NCI-H187 treated with DMSO at 0.1 percent for 48 hours (cell line): ENCODE results near the gene PTAR1.
"Not testable (repeated sequence)": the region's sequence is repeated elsewhere in the genome, so short reads cannot be mapped to it uniquely, and the experiment has no call there.

Experiments used
- DNase-seq: peaks from one replicate; lab custom pipeline; 2025; lab: John Stamatoyannopoulos, UW

The PTAR1 gene

GRCh38 chr9:69759421-69760277, at the start of gene PTAR1:
Gene PTAR1 (minus strand): TSS chr9:69760011. CDS start chr9:69759938, 73 bp downstream.
- peak; percentile 21 for DNase-seq

GRCh38 chr9:69809304-69809863, 49.6 kb upstream of the PTAR1 start:
- DNase-seq: no peak

- no peak for DNase-seq
Measured at GRCh38 chr9:69806627-69807026, 46.8 kb upstream of the PTAR1 start.

GRCh38 chr9:69805962-69806515, 46.2 kb upstream of the PTAR1 start:
- DNase-seq: no peak

GRCh38 chr9:69801989-69802388, 42.2 kb upstream of the PTAR1 start:
- no peak for DNase-seq

GRCh38 chr9:69800027-69800426, 40.2 kb upstream of the PTAR1 start:
- not testable (repeated sequence) for DNase-seq

GRCh38 chr9:69799521-69799920, 39.7 kb upstream of the PTAR1 start:
- not testable (repeated sequence) for DNase-seq

- DNase-seq: no peak
Measured at GRCh38 chr9:69798744-69799143, 38.9 kb upstream of the PTAR1 start.

GRCh38 chr9:69797675-69798074, 37.9 kb upstream of the PTAR1 start:
- no peak for DNase-seq

GRCh38 chr9:69794356-69794755, 34.5 kb upstream of the PTAR1 start:
- DNase-seq: no peak

GRCh38 chr9:69785757-69786156, 25.9 kb upstream of the PTAR1 start:
- DNase-seq: no peak

GRCh38 chr9:69773258-69773657, 13.4 kb upstream of the PTAR1 start:
- DNase-seq: no peak

GRCh38 chr9:69771775-69772418, 12.1 kb upstream of the PTAR1 start:
- DNase-seq: no peak

- DNase-seq: no peak
Measured at GRCh38 chr9:69768716-69769115, 8.9 kb upstream of the PTAR1 start.

- no peak for DNase-seq
Measured at GRCh38 chr9:69768101-69768500, 8.3 kb upstream of the PTAR1 start.

- DNase-seq: not testable (repeated sequence)
Measured at GRCh38 chr9:69763862-69764261, 4.1 kb upstream of the PTAR1 start.

- DNase-seq: no peak
Measured at GRCh38 chr9:69762527-69762926, 2.7 kb upstream of the PTAR1 start.

- DNase-seq: no peak
Measured at GRCh38 chr9:69760278-69760610, 433 bp upstream of the PTAR1 start.

- no peak for DNase-seq
Measured at GRCh38 chr9:69759021-69759420, 790 bp downstream of the PTAR1 start.

GRCh38 chr9:69757996-69758675, 1.7 kb downstream of the PTAR1 start:
- no peak for DNase-seq

GRCh38 chr9:69755205-69755604, 4.6 kb downstream of the PTAR1 start:
- no peak for DNase-seq

- DNase-seq: no peak
Measured at GRCh38 chr9:69753830-69754229, 6.0 kb downstream of the PTAR1 start.
